ENCODE results near the gene PCDHGA7.

DNA sequence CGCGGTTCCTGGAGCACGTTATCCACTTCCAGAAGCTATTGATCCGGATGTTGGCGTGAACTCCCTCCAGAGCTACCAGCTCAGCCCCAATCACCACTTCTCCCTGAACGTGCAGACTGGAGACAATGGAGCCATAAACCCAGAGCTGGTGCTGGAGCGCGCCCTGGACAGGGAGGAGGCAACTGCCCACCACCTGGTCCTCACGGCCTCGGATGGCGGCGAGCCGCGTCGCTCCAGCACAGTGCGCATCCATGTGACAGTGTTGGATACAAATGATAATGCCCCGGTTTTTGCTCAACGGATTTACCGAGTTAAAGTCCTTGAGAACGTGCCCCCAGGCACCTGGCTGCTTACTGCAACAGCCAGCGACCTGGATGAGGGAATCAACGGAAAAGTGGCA, 20.8 kb downstream of the PCDHGA7 start:
- TF ChIP-seq POLR2A (IDR thresholded peaks at IDR 0.05) (no peak), CTCF (IDR thresholded peaks at IDR 0.05 in 8 of 11, conservative IDR thresholded peaks at IDR 0.05 in 3 of 11) (no peak), POLR2AphosphoS5 (IDR thresholded peaks at IDR 0.05) (no peak)

Measured in spleen (tissue), 7 donors.